Measurements from ENCODE around the gene NLRC4. TPM values are rescaled to one million over a fixed set of nuclear protein-coding genes. Genes with fewer than 3 reads are reported as not detected.

Gene NLRC4
- total RNA-seq, 1 experiment from 2014 or later: not detected

DNA sequence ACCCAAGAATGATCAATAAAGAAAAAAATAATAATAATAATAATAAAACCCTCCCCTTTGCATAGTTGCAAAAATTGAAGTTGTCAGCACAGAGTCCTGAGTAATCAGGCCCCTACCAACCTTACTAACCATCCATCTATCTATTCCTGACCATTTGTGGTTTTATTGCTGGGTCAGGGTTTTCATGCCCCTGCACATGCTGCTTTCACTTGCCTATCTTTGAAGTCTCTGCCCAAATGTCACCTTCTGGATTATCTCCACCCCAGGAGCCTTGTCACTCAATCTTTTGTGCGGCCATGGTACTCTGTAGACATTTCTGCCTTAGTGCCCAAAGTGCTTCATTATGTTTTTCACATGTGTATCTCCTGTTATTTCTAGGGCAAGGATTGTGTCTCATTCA lies 63.9 kb downstream of the NLRC4 start:
- no peak overlapping the region for H3K56ac ChIP-seq (ENCODE audit: insufficient read length, low read depth, low read length)
- H2BK15ac ChIP-seq (ENCODE audit: low read depth, low read length): no peak overlapping the region
- H3K9ac ChIP-seq (ENCODE audit: extremely low read depth, insufficient read length, low read length): no peak overlapping the region
- no peaks in the 10 kb centered on the region for H3K79me1 ChIP-seq (ENCODE audit: insufficient read depth, low read depth, low read length, poor library complexity, severe bottlenecking)
- Mint-ChIP-seq H3K4me3 (no peak overlapping the region), H3K36me3 (ENCODE audit: insufficient read depth in 1 of 3, low read depth in 3 of 3) (peaks cover 17 to 40% (median 39%) of the 10 kb centered on the region in 3 experiments; a peak in 6 of 7 replicates), H3K27me3 (ENCODE audit: low read depth) (no peaks in the 10 kb centered on the region), H3K4me1 (peaks cover 0 to 2% of the 10 kb centered on the region in 2 experiments; a peak in 1 of 4 replicates), H3K27ac (no peak overlapping the region), H3K9me3 (no peaks in the 10 kb centered on the region)
- no peak overlapping the region for H3K23ac ChIP-seq (ENCODE audit: insufficient read length, low read depth, low read length)
- TF ChIP-seq, protein P1, sequence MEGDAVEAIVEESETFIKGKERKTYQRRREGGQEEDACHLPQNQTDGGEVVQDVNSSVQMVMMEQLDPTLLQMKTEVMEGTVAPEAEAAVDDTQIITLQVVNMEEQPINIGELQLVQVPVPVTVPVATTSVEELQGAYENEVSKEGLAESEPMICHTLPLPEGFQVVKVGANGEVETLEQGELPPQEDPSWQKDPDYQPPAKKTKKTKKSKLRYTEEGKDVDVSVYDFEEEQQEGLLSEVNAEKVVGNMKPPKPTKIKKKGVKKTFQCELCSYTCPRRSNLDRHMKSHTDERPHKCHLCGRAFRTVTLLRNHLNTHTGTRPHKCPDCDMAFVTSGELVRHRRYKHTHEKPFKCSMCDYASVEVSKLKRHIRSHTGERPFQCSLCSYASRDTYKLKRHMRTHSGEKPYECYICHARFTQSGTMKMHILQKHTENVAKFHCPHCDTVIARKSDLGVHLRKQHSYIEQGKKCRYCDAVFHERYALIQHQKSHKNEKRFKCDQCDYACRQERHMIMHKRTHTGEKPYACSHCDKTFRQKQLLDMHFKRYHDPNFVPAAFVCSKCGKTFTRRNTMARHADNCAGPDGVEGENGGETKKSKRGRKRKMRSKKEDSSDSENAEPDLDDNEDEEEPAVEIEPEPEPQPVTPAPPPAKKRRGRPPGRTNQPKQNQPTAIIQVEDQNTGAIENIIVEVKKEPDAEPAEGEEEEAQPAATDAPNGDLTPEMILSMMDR (conservative IDR thresholded peaks at IDR 0.05): no peak
- H2AK5ac ChIP-seq (ENCODE audit: insufficient read length, low read length): no peak overlapping the region
- H3K18ac ChIP-seq (ENCODE audit: insufficient read length, low read depth, low read length): no peak overlapping the region
- H2BK12ac ChIP-seq (ENCODE audit: insufficient read length, low read depth, low read length): no peak overlapping the region
- H3K23me2 ChIP-seq (ENCODE audit: insufficient read length, low read depth, low read length, poor library complexity, severe bottlenecking): no peaks in the 10 kb centered on the region
- H3K4ac ChIP-seq (ENCODE audit: low read depth, low read length): no peak overlapping the region
- no peaks in the 10 kb centered on the region for H4K20me1 ChIP-seq (ENCODE audit: control insufficient read depth, insufficient read depth, insufficient read length)
- no peaks in the 10 kb centered on the region for H3K79me2 ChIP-seq (ENCODE audit: insufficient read depth, low read length)
- DNase-seq: no peak
- no peak overlapping the region for H2BK120ac ChIP-seq (ENCODE audit: low read depth, low read length, poor library complexity, severe bottlenecking)
- H3K9me3 ChIP-seq (ENCODE audit: control insufficient read depth, low read depth, low read length): no peaks in the 10 kb centered on the region
- no peak overlapping the region for H2BK20ac ChIP-seq (ENCODE audit: low read depth, low read length, poor library complexity, severe bottlenecking)
- no peak overlapping the region for H3T11ph ChIP-seq (ENCODE audit: low read length)
- H4K5ac ChIP-seq (ENCODE audit: insufficient read length, low read depth, low read length): no peak overlapping the region
- H2AFZ ChIP-seq (ENCODE audit: low read length): no peak overlapping the region
- no peaks in the 10 kb centered on the region for H3K4me1 ChIP-seq (ENCODE audit: insufficient read depth, low read length)
- H3K27ac ChIP-seq (ENCODE audit: insufficient read length, low read depth, low read length): no peak overlapping the region
- H2BK5ac ChIP-seq (ENCODE audit: insufficient read length, low read length): no peak overlapping the region
- H4K8ac ChIP-seq (replicated peaks; ENCODE audit: insufficient read length, low read depth, low read length): no peak overlapping the region
- H3K27me3 ChIP-seq (ENCODE audit: insufficient read depth, low read length): no peaks in the 10 kb centered on the region
- H3K14ac ChIP-seq (ENCODE audit: insufficient read depth, low read length): no peak overlapping the region
- no peak overlapping the region for H4K91ac ChIP-seq (ENCODE audit: insufficient read length, low read depth, low read length)
- no peak overlapping the region for H3K4me2 ChIP-seq (ENCODE audit: insufficient read depth, insufficient read length, low read length)
- WGBS (ENCODE audit: extremely low coverage, insufficient read length, low lambda C conversion rate): no CpG with 5 or more reads among the region's 1 CpG

All from H9 (cell line).